ENCODE measurements around the gene ELAC1.
"Not testable (repeated sequence)": the region's sequence is repeated elsewhere in the genome, so short reads cannot be mapped to it uniquely, and the experiment has no call there.

Gene ELAC1

GRCh38 chr18:50972404-50972803, 4.6 kb downstream of the ELAC1 start:
- DNase-seq (ENCODE audit: low spot score), result not testable (repeated sequence)

DNA sequence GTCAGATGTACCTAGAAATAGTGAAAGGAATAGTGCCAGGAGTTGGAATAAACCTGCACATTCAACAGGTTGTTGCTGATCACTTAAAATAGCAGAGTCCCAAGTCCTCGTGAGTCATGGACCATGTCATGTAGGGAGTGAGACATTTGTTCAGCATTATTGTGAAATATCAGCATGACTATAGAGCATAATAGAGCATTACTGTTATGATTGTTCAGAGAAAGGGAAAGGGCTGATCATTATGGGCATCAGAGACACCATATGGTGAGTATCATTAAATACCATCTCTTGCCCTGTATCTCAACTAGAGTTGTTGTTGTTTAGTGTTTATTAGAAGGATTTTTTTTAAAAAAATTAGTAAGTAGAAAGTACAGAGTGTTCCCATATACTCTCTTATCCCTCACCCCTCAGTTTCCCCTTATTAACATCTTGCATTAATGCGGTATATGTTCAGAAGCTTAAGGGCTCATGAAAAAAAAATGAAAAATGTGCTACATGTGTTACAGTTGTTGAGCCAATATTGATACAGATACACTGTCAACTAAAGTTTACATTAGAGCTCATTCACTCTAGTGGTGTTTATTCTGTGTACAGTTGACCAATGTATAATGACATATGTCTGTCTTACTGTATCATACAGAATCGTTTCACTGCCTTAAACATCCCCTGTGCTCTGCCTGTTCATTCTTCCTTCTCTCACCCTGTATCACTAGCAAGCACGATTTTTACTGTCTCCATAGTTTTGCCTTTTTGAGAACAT, 5.7 kb downstream of the ELAC1 start:
- no peak for DNase-seq (ENCODE audit: low spot score)

DNA sequence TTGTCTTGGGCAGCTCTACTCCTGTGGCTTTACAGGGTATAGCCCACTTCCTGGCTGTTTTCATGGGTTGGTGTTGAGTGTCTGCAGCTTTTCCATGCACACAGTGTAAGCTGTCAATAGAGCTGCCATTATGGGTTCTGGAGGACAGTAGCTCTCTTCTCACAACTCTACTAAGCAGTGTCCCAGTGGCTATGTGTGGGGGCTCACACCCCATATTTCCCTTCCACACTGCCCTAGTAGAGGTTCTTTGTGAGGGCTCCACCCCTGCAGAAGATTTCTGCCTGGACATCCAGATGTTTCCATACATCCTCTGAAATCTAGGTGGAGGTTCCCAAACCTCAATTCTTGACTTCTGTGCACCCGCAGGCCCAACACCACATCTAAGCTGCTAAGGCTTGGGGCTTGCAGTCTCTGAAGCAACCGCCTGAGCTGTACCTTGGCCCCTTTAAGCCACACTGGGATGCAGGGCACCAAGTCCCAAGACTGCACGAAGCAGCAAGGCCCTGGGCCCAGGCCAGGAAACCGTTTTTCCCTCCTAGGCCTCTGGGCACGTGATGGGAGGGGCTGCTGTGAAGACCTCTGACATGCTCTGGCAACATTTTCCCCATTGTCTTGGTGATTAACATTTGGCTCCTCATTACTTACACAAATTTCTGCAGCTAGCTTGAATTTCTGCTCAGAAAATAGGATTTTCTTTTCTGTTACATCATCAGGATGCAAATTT, 9.4 kb downstream of the ELAC1 start:
- no peak for DNase-seq (ENCODE audit: low spot score)

DNA sequence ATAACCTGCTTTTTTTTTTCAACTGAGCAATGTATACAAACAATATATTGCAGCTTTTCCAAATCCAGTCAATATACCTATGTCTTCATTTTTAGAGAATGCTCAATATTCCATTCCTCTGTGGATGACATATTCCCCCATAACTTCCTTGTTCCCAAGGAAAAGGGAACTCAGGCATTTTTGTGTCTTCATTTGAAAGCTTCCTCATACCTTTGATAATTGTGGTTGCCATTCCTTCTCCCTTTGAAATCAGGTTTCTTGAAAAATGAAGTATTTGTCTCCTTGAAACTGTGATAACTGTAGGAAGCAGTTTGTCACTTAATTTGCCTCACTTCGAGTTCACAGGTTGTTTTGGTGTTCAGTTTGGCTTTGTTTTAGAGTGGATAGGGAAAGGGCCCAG, 13.5 kb downstream of the ELAC1 start:
- no peak for DNase-seq (ENCODE audit: low spot score)

- DNase-seq (ENCODE audit: low spot score), result no peak
These were observed 14.4 kb downstream of the ELAC1 start for GRCh38 chr18:50982086-50982801.

DNA sequence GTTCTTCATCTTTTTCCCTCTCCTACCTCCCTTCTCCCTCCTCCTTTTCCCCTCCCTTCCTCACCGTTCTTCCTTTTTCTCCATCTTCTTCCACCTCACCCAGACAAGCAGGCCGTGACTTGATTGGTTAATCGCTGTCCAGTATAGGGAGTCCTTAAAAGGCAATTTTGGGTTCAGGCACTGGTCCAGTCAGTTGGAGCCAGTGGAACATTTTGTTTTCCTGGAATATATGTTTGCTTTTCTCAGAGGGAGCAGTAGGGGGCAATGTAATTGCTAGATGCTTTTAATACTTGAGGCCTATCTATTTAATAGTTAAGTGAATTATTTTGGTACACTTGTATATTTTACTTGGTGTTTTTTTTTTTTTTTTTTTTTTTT, 15.0 kb downstream of the ELAC1 start:
- no peak for DNase-seq (ENCODE audit: low spot score)

DNA sequence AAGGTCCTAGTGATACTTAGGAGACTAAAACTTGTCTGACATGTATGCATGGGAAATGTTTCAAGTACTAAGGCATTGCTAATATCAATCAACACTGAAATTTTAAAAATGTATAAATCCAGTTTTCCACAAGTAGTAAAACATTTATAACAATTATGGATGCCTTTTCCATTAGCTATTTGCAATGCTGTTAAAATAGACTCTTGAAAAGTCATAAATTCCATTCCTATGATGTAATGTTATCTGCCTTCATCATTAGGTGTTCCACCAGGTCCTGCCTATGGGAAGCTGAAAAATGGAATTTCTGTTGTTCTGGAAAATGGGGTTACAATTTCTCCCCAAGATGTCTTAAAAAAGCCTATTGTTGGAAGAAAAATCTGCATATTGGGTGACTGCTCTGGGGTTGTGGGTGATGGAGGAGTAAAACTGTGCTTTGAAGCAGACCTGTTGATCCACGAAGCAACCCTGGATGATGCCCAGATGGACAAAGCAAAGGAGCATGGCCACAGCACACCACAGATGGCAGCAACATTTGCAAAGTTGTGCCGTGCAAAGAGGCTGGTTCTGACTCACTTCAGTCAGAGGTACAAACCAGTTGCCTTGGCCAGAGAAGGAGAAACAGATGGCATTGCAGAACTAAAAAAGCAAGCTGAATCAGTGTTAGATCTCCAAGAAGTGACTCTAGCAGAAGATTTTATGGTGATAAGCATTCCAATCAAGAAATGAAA, 18.7 kb downstream of the ELAC1 start:
- DNase-seq (ENCODE audit: low spot score), result no peak

- no peak for DNase-seq (ENCODE audit: low spot score)
These were observed 19.4 kb downstream of the ELAC1 start for GRCh38 chr18:50987261-50987660.

DNA sequence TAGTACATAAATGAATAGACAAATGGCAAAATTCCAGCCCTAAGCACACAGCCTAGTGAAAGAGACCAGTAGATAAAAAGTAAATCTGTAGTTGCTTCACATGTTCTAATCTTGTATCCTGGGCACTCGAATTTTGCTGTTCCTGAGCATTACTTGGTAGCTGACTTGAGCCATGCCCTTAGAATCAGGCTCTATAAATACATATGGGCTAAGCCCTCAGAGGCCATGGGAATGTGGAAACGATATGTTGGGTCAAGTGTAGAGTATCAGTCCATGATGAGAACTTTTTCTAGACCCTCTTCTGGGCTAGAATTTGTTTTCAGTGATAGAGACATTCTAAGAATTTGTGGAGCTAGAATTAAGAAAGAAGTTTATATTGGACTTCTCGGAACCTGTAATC, 21.9 kb downstream of the ELAC1 start:
- no peak for DNase-seq (ENCODE audit: low spot score)

- peak; percentile 58 for DNase-seq (ENCODE audit: low spot score)
These were observed 24.5 kb downstream of the ELAC1 start for GRCh38 chr18:50992351-50992762.

DNA sequence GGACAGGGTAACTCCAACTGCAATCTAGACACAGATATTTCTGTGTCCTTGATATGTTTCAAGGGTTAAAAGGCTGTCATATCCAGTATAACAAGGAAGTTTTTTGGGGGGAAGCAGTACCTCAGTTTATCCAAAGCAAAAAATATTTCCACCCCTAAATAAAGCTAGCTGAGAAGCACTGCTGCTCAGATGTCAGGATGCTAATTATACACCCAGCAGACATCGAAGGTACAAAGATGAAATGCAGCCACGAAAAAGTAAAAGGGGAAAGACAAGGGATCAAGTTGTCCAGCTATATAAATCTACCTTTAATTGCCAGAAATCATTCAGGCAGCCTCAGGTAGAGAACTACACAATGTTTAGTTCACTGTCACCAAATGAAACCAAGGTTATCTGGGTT, 26.2 kb downstream of the ELAC1 start:
- no peak for DNase-seq (ENCODE audit: low spot score)

- DNase-seq (ENCODE audit: low spot score), result not testable (repeated sequence)
These were observed 35.3 kb downstream of the ELAC1 start for GRCh38 chr18:51003174-51003573.

- DNase-seq (ENCODE audit: low spot score), result no peak
These were observed 38.4 kb downstream of the ELAC1 start for GRCh38 chr18:51006061-51006818.

DNA sequence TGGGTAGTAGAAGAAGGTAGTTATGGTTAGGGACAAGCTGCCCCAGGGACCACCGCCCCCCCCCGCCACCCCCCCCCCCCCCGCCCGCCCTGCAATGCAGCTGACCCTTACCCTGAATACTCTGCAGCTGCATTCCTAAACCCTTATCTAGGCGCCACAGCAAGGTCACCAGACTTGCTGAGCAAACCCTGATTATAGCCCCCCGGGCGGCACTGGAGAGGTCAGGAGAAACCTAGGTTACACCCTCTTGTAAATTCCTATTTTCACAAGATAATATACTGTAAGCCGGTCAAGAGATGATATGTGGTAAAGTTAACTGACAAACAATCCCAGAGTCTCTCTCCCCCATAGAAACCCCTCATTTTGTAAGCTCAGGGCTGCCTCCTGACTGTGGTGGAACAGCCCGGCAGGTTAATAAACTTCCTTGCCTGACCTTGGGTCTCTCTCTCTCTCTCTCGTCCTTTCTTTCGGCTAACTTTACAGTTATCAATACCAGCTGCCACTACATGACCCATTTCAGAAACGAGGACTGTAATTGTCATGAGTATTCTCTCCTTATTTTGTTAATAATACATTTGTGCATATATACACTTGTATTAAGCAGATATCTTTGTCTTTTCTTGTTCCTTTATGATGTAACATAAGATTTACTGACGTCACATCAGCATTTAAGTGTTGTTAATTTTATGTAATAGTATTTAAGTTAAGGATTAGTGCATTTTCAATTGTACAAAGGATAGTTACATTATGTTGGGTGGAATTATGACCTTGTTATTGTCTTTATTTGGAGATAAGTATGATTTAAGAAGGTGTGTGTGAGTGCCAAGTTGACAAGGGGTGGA, 39.3 kb downstream of the ELAC1 start:
- DNase-seq (ENCODE audit: low spot score), result no peak

DNA sequence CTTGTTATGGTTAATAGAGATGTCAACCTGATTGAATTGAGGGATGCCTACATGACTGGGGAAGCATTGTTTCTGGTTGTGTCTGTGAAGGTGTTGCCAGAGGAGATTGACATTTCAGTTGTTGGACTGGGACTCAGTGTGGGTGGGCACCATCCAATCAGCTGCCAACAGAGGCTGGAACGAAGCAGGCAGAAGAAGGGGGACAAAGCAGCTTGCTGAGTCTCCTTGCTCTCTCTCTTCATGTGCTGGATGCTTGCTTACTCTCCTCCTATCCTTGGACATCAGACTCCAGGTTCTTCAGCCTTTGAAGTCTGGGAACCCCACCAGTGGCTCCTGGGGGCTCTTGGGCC, 39.9 kb downstream of the ELAC1 start:
- DNase-seq (ENCODE audit: low spot score), result no peak

GRCh38 chr18:51009072-51009471, 41.2 kb downstream of the ELAC1 start:
- no peak for DNase-seq (ENCODE audit: low spot score)

GRCh38 chr18:51010218-51010617, 42.4 kb downstream of the ELAC1 start:
- DNase-seq (ENCODE audit: low spot score), result no peak

DNA sequence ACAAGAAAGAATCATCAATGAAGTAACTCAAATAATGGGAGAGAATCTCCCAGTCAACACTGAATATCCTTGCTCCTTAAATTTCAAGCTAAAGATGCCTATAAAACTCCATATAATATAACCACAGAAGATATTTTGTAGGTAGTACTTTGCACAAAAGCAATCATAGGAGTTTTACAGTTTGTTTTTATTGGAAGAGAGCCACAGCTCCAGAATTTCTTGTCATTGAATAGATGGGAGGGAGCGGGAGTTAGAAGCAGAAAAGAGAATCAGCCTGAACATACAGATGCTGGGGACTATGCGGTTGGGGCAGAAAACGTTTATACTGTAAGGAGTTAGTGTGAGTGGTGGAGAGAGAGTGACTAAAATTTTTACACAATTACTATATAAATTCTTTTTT, 43.9 kb downstream of the ELAC1 start:
- no peak for DNase-seq (ENCODE audit: low spot score)

- no peak for DNase-seq (ENCODE audit: low spot score)
These were observed 44.6 kb downstream of the ELAC1 start for GRCh38 chr18:51012441-51012840.

DNA sequence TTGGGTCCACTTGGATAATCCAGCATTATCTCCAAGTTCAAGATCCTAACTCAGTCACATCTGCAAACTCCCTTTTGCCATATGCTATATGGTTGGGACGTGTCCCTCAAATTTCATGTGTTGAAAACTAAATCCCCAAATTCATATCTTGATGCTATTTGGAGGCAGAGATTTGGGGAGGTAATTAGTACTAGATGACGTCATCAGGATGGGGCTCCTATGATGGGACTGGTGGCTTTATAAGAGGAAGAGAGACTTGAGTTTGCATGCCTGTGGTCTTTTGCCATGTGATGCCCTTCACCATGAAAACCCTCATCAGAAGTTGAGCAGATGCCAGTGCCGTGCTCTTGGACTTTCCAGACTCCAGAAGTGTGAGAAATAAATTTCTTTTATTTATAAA, 45.4 kb downstream of the ELAC1 start:
- no peak for DNase-seq (ENCODE audit: low spot score)
